CD4-positive, alpha-beta T cell treated with Interleukin-15 for 1 hour (primary cell): ENCODE results near the gene ZNF385B.
"Not testable (repeated sequence)": the region's sequence is repeated elsewhere in the genome, so short reads cannot be mapped to it uniquely, and the experiment has no call there.

Source experiments
- DNase-seq: peaks from one replicate; pipeline ENCODE4 v3.0.0-alpha.2; 2020

ZNF385B gene

DNA sequence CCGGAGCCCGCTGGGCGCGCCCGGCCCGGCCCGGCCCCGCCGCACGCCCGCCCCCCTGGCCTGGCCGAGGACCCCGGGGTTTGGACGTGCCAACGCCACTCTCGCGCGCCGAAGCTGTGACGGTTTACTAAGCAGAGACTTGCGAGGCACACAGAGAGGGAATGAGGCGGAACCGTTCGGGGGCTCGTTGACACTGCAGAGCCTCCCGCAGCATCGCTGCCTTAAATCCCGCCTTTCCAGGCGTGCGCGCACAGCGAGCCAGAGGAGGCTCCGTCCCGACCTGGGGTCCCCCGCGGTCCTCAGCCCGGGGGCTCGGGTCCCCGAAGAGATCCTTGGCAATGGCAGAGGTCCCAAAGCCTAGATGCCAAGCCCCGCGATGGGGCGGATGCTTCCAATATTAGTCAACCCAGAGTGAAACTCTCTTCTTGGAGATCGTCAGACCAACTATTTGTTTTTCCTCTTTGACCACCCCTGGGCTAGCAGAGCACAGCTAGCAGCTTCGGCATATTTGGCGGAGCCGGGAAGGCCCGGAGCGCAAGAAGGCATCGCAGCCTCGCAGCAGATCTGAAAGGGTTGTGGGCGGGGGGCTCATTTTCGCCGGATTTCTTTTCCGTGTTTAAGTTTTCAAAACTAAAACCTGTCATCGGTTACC lies at the start of gene ZNF385B:
Gene ZNF385B, minus strand, starts transcription at position 197 of the 652 bp plus-strand sequence.
- no peak for DNase-seq

DNA sequence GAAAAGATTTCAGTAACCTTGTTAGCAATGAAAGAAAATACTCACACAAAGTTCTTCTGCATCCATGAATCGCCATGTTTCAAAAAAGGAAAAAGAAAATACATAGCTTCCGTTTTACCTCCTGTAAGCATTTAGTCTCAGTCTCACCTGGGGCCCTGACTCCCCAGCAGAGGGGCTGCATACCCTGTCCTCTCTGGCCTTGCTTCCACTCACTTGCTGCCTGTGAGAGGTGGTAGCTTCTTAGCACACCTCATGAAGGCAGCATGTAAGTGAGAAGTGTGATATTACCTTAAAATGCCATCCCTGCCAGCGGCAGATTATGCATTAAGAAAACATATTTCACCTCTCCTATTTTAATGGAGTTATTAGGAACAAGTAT lies 49.3 kb upstream of the ZNF385B start:
- no peak for DNase-seq

DNA sequence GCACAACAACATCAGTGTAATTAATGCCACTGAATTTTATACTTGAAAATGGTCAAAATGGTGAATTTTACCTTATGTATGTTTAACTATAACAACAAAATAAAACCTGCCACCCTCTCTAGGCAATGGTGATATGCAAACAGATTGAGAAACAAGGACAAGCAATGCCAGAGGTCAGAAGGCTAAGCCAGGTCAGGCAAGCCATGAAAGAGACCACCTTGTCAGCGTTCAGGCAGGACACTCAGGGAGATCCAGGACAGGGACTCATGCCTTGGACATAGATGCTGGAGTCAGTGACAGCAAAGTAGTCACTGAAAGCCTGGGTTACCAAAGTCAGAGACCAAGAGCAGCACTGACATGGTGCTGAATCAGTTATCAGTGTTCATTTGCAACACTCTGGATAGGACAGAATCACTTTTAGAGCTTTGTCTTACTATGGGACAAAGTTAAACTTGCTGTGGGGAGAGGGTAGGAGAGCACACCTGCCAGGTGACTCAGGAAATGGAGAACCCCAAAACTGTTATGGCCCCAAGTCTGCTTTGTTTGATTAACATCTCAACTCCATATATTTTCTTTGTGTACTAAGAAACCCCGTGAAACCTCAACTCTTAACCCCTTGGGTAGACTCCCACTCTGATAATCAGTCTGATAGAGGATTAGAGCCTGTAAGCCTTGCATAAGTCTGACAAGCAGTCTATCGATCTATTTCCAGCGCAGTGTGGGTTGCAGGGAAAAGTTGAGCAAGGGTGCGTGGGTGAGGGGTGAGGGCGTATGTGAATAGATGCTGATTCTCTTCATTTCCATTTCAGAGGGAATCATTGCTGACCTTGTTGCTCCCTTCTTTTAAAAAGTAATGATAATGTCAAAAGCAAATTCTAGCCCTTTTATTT lies 48.7 kb upstream of the ZNF385B start:
- no peak for DNase-seq

DNA sequence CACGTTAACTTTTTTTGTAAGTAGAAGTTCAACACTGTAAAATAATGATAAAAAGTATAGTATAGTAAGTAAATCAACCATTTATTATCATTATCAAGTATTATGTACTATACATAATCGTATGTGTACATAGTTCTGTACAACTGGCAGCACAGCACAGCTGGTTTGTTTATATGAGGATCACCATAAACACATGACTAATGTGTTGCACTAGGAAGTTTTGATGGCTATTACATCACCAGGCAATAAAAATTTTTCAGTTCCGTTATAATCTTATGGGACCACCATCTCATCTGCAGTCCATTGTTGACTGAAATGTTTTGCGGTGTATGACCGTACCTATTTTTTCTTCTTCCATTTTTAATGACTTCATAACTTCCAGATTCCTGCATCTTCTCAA lies 39.2 kb upstream of the ZNF385B start:
- DNase-seq: no peak

DNA sequence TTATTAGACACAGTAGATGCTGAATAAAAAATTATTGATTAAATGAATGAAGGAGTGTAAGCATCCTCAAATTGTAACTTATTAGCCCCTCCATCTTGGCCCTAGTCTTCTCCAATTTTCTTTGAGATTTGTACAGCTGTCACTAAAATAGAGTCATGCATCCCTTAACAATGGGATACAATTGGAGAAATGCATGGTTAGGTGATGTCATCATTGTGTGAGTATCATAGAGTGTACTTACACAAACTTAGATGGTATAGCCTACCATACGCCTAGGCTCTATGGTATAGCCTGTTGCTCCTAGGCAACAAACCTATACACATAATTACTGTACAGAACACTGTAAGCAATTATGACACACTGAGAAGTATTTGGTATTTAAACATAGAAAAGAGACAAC lies 38.3 kb upstream of the ZNF385B start:
- DNase-seq: no peak

DNA sequence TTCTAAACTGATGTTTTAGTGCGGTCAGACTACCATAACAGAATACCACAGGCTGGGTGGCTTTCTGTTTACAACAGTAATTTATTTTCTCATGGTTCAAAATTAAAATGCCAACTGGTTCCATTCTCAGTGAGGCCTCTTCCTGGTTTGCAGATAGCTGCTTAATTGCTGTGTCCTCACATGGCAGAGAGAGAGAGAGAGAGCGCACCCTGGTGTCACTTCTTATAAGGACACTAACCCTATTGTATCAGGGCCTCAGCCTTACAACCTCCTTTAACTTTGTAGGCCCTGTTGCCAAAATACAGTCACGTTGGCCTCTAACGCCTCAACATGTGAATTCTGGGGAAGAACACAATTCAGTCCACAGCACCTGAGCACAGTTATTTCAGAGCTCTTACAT lies 37.5 kb upstream of the ZNF385B start:
- DNase-seq: no peak

DNA sequence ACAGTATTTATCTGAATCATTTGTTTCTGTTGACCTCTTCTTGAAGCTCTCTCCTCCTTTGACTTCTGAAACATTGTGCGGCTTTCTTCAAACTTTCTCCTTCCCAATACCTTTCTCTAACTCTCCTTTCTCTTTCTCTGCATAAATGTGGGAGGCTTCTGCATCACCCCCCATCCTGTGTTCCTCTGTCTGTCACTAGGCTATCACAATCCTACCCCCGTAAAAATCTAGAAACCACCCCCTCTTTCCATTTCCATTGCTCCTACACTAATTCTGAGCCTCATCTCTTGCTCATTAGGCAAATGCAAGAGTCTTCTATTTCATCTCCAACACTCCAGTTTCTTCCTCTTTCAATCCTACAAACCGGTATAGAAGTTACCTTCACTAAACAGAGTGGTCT lies 32.2 kb upstream of the ZNF385B start:
- DNase-seq: no peak

DNA sequence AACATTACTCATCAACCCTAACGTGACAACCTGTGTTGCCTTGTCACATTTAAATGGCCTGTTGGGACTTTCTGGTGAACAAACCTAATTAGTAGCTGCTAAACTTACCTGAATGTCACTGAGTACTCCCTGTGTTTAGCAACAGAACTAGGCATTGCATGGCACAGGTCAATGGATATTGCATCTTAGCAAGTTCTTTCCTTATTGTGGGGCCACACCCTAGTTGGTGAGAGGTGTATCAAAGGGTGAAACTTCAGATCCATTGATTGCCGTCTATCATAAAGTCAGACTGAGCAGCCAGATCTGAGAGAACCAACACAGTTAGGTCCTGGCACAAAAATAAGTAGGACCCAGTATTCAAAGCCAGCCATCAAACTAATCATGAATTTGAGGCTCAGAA lies 29.8 kb upstream of the ZNF385B start:
- DNase-seq: no peak

DNA sequence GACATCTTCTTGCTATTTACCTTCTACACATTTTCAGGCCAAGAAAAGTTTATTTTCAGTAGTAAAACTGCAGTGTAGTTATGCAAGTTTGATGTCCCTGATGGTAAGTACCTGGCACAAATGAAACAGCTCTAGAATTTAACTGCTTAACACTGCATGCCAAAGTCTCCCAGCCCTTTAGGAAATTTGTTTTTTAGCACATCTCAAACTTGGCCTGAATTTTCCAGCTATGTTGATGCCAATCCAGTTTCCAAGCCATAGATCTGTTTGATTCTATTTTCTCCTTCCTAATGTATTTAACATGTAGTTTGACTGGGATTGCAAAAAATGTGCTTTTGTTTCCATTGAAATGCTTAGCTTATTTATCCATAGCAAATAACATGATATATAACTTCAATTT lies 29.3 kb upstream of the ZNF385B start:
- no peak for DNase-seq

DNA sequence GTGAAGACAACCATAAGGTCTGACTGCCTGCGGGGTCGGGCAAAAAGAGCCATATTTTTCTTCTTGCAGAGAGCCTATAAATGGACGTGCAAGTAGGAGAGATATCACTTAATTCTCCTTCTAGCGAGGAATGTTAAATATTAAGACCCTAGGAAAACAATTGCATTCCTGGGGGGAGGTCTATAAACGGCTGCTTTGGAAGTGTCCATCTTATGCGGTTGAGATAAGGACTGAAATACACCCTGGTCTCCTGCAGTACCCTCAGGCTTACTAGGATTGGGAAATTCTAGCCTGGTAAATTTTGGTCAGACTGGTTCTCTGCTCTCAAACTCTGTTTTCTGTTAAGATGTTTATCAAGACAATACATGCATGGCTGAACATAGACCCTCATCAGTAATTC lies 27.2 kb upstream of the ZNF385B start:
- not testable (repeated sequence) for DNase-seq

DNA sequence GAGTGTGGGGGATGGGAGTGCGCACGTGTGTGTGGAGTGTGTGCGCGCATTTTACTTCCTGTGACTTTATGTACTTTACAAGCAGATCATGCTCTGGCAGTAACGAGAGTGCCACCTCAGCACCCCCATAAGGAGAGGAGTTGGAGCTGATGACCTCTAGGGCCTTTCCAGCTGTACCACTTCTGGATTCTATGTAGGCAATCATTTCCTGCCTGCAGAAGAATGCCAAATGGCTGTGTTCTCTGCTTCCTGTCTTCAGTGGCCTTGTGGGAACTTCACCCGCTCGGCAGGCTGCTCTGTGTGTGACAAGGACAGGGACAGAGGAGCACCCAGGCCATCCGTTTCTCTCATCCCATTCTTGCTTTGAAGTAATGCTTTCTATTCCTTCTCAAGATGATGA lies 22.8 kb upstream of the ZNF385B start:
- no peak for DNase-seq

DNA sequence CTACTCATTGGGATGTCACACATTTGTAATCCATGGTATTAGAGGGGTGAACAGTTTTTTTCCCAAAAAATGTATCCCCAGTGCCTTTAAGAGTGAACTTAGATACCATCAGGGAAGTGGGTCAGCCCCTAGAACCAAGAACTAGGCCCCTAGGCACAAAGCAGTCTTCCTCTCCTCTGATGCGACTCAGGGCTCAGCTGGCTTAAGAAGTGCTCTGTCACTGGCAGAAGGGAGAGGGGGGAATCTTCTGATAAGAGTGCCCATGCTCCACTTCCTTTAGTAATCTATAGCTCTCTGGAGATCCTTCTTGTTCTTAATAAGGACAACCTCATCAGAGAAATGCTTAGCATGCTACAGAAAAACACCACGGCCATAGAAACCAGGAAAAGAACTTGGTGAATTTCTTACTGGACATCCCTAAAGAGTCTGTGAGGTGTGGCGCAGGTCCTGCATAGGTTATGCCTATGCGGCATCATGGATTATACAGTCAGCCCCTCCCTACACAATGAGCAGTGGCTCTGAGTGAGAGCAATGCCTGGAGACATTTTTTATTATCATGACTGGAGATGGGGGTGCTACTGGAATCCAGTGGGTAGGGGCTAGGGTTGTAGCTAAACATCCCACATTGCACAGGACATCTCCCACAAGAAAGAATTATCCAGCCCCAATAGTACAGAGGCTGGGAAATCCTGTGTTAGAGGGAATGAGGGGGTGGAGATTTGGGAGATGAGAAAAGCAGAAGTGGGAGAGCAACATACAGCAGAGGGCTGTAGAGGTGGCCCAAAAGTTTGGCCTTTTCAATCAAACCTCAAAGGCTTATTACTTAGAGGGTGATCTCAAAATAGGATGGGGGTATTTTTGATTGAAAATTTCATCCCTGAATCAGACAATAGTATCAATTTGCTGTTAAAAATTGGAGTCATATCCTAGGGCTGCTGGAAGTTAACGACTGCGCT lies 21.7 kb upstream of the ZNF385B start:
- no peak for DNase-seq

DNA sequence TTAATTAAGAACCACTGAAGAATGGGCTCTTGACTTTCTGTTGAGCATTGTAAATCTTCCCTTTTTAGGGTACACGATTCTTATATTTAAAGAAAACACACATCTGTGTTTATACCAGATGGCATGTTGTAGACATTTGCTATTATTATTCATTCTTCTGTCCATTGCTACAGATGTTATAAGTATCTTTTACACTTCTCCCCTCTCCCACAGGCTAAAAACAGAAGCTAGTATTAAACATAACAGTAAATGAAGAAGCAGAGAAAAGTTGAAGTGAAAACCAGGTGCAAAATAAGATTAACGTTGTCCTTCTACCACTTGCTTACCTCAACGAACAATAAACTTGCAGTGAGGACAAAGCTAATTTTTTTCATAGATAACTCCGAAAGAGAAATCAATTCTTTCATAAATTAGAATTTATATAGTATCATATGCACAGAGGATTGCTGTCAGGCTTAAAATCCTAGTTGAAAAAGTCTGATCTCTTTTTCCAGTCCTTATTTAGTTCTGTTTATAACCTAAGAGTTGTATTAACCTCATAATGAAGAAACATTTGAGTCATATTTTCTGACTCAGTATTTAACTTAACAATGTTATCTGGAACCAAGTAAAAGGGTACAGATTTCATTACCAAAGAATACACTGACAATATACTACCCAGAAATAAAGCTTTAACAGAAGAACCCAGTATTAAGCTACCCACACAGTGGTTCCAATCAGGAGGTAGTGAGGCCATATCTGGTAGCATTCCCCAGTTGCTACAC lies 16.4 kb upstream of the ZNF385B start:
- no peak for DNase-seq

DNA sequence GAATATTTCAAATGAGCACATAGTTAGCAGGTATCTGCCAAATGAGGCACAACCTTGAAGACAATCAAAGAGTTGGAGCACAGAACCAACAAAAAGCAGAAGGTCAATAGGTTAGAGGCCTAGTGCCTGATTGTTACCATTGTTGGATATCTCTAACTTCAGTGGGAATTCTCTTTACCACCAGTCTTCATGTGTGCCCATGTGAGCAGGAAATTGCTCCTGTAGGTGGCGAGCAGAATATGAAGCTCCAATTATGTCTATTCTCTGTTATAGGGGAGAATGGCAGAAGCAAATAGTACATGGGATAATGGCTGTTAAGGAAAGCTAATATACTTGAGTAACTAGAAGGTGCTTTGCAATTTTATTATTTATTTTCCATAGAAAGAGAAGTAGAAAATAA lies 14.9 kb upstream of the ZNF385B start:
- no peak for DNase-seq

DNA sequence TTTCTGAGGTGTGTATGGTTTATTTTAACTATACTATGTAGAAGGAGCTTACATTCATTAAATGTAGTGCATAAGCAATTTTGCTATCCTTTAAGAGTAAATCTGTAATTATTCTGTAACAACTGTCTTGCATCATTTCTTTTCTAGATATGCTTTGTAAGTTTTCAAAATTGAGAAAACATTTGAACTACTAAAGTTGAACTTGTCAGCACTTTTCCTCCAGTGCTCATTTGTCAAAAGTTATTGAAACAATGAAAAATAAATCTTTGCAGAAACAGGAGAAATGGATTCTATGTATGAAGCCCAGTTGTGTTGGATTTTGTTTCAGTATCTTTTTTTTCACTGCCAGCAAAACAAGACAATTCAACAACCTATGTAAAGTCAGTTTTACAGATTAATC lies 14.5 kb upstream of the ZNF385B start:
- DNase-seq: no peak

DNA sequence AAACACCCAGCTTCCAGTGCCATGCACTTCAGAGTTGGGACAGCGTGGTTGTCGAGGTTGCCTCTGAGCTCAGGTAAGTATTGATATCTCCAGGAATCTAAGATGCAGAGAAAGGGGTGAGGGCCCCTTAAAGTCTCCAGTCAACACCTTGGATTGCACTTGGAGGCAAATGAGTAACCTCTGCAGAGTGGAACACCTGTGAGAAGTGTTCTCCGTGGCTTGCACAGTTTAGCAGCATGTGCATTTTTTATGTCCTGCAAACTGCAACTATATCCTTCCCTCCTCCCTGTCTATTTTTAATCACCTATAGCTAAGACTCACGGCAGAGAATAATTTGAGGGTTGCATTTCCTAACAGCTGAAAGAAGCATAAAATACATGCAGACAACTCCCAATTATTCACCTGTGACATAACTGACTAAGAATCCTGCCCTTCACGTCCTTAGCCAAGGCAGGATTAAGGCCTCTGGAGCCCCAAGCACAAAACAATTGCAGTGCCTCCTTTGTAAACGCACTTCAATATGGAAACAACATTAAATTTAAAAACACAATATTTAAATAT lies 1.6 kb upstream of the ZNF385B start:
- no peak for DNase-seq

DNA sequence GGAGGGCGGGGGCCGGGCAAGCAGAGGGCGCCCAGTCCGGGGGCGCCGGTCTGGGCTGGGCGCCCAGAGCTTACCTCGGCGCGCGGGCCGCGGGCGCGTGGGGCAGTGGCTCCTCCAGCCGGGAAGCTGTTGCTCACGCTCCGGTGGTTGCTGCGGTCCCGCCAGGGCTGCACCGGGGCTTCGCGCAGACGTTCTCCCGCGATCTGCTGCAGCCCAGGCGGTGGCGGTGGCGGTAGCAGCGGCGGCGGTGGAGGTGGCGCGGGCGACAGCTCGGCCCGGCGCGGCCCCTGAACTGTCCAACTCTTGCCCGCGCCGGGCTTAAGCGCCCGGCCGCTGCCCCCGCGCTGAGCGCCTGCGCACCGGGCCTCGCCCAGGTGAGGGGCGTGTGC lies 391 bp downstream of the ZNF385B start:
- DNase-seq: no peak

DNA sequence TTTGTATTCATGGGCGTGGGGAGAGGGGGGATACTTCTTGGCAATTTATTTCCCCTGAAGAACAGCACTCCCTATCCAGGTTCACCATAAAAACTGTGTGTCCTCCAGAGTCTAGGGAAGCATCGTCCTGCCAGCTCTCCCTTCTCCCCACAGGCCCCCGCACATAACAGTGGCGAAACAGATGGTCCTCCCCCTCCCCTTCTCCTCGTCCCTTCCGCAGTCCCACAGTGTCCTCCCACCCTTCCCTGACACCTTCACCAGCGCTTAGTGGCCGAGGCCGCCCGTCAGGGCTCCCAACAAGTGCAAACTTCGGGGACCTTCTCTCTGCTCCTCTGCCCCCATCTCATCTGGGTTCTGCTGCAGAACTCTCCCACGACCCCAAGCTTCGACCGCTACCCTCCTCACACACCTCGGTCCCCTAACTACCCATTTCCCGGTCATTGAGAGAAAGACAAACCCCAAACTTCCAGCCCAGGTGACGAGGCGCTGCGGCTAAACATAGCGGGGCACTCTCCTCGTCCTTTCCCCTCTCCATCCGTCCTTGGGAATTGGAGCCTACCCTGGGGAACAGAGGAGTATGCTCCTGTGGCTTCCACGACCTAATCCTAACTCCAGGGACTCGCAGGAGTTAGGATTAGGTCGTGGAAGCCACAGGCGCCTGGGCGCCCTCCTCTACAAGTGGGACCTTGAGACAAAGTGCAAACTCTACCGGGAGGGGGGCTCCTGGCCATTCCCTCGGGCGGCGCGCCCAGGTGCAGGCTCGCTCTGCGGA lies 971 bp downstream of the ZNF385B start:
- no peak for DNase-seq

DNA sequence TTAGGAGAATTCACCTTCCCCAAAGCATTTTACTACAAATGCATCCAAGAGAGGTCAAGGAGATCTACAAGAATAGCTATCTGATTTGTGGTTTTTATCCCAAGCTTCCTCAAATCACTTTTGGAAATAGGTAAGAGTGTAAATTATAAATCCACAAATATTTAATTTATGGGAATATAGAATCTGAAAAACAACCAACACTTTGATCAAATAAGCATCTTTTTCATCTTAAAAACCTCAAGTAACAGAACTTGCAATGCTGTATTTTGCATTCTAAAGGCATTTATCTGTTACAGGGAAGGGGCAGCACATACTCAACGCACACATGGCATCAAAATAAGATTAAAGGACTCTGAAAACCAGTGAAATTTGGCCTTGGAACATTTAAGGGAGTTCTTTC lies 1.9 kb downstream of the ZNF385B start:
- no peak for DNase-seq

DNA sequence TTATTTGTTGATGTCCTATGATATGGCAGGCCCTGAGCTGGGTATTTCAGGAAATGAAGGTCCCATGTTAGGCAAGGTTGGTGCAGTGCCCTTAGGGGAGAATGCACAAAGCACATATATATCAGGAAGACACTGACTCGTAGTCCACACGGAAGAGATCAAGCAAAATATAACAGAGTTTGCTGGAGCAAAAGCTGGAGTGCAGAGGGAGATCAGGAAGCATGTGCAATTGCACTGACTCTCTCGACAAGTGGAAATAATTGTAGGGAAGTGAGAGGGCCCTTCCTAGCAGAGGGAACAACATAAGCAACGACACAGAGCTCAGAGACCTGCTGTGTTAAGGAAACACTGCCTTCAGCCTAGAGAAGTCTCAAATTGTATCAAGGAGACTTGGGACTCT lies 4.2 kb downstream of the ZNF385B start:
- no peak for DNase-seq

DNA sequence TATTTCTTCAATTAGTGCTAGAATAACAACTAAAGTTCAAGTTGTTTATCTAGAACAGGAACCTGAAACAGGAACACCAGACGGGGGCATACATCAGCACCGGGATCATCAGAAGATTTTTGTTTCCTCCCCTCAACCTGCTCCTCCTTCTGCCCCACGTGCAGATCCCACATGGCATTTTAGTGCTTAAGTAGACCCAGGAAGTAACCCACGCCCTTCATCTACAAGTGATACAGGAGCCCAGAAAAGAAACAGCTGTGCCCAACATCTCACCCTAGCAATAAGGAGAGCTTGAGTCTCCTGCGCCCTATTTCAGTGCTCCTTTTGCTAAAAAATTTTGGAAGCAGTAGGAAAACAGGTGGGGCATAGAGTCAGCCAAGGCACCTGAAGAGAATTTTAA lies 5.2 kb downstream of the ZNF385B start:
- no peak for DNase-seq

DNA sequence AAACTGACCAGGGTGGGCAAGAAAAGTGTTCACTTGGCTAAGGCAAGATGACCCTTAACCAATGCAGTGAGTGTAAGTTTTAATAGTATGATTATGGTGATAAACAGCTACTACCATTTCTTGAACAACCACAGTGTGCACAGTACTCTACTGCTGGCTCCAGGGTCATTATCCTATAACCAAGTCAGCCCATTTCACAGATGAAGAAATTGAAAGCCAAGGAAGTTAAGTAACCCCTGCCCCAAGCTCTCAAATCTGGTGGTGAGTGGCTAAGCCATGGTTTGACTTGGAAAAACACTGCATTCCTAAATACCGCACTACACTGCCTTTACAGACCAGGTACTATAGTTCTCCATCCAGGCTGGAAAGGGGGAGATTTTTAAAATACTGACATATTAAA lies 5.7 kb downstream of the ZNF385B start:
- DNase-seq: no peak
